CD4-positive, alpha-beta T cell (primary cell): Measurements from ENCODE around the gene WFIKKN2. TPM values are rescaled to one million over a fixed set of nuclear protein-coding genes. Genes with fewer than 3 reads are reported as not detected.

ENCODE experiments used
- ATAC-seq: fragments of 200-7000 bp; cut with Tn5 transposase; one replicate; pipeline ENCODE4 v1.10.0; 2022; ENCODE audit warnings: mild to moderate bottlenecking; ENCODE audit not compliant: poor library complexity
- CTCF ChIA-PET: fragments of 350-600 bp; sonication (Branson Sonifier 250); formaldehyde crosslinking; loops from one replicate; lab custom pipeline; 2021; ENCODE audit warnings: antibody characterized with exemption, inconsistent platforms; lab: Charles Lee
- POLR2A ChIA-PET: fragments of 350-600 bp; sonication (Branson Sonifier 250); formaldehyde crosslinking; loops from one replicate; lab custom pipeline; 2021; ENCODE audit warnings: antibody characterized with exemption, inconsistent platforms; lab: Charles Lee
- DNase-seq, 14 experiments: peaks; one replicate each; pipeline ENCODE4 v3.0.0-alpha.2; 2013 to 2020; ENCODE audit warnings: mixed read lengths in 2 of 14
- H3K27ac ChIP-seq, 2 donors: one replicate each; pipeline versions ENCODE4 v1.5.1 to v1.7.0; 2013; ENCODE audit warnings: low read length in 2 of 2, low read depth in 1 of 2, mild to moderate bottlenecking in 1 of 2
- H3K27me3 ChIP-seq, 2 experiments: 1 replicate in 1 of 2; 2 replicates in 1 of 2; pipeline versions ENCODE4 v1.6.1 to v1.7.0; 2013; ENCODE audit warnings: low read length in 2 of 2, control low read depth in 1 of 2, mild to moderate bottlenecking in 1 of 2, moderate library complexity in 1 of 2; ENCODE audit not compliant: insufficient read depth in 2 of 2, control insufficient read depth in 1 of 2
- H3K36me3 ChIP-seq: one replicate; pipeline ENCODE4 v1.6.1; 2013; ENCODE audit warnings: low read length, control low read depth; ENCODE audit not compliant: insufficient read depth
- H3K4me1 ChIP-seq: one replicate; pipeline ENCODE4 v1.6.1; 2013; ENCODE audit warnings: low read length, control low read depth; ENCODE audit not compliant: insufficient read depth
- H3K4me3 ChIP-seq: one replicate; pipeline ENCODE4 v1.5.1; 2013; ENCODE audit warnings: mild to moderate bottlenecking, low read length, moderate library complexity
- H3K9me3 ChIP-seq, 2 experiments: 1 replicate in 1 of 2; 2 replicates in 1 of 2; pipeline versions ENCODE4 v1.6.1 to v1.7.0; 2013; ENCODE audit warnings: low read length in 2 of 2, mild to moderate bottlenecking in 2 of 2, control low read depth in 1 of 2, moderate library complexity in 1 of 2; ENCODE audit not compliant: control insufficient read depth in 1 of 2, insufficient read depth in 1 of 2
- H3K27ac Mint-ChIP-seq: one replicate; pipeline ENCODE4 v1.8.0; 2020; ENCODE audit warnings: mixed read lengths
- H3K27me3 Mint-ChIP-seq: one replicate; pipeline ENCODE4 v1.8.0; 2021; ENCODE audit warnings: mixed read lengths
- H3K36me3 Mint-ChIP-seq: one replicate; pipeline ENCODE4 v1.8.0; 2021; ENCODE audit warnings: low read depth, mixed read lengths
- H3K4me1 Mint-ChIP-seq: one replicate; pipeline ENCODE4 v1.8.0; 2021; ENCODE audit warnings: low read depth, mixed read lengths
- H3K4me3 Mint-ChIP-seq: one replicate; pipeline ENCODE4 v1.8.0; 2020; ENCODE audit warnings: mild to moderate bottlenecking, mixed read lengths
- H3K9me3 Mint-ChIP-seq: one replicate; pipeline ENCODE4 v1.8.0; 2020; ENCODE audit warnings: mixed read lengths
- intact Hi-C, 2 experiments: fragments of 100-400 bp; cut with DNase I in 1 of 2; cut with micrococcal nuclease in 1 of 2; formaldehyde crosslinking; loops; one replicate each; pipeline versions ENCODE4 v1.15.1 to v1.9.0; 2023 to 2025; cut with DNase I, micrococcal nuclease
- total RNA-seq, 174 experiments: library from RNA in 2 of 174; stranded (reverse) in 2 of 174; gene quantifications; one replicate each; pipeline ENCODE4 v1.2.3 and lab custom pipeline; 2021 to 2026
- TF ChIP-seq, protein P1 (sequence below): fragments of 200-600 bp; IDR thresholded peaks from one replicate; pipeline ENCODE4 v1.8.0; 2022; ENCODE audit warnings: antibody characterized with exemption, mild to moderate bottlenecking

Gene WFIKKN2
- total RNA-seq, 2 experiments from 2014 or later: not detected

DNA sequence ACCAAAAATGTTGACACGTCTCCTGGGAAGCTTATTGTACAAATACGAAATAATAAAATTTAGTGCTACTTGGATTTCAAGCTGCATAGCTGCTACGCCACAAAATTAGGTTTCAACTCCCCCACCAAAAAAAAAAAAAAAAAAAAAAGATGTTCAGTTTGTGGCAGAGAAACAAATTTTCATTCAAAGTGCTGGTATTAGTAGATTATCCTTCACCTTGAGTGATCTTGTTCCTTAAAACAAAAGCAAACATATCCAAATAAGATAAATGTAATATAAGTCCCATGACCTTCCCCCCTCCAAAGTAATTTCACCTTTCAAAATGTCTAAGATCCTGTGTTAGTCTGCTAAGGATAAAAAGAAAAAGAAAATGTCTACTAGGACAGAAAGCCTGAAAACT is 28.5 kb downstream of the WFIKKN2 start:
- intact Hi-C loops: loop anchor here in 1 of 2 experiments (2.0 to 10.0 kb wide), 3 partner anchors 93 to 391 kb away; partner anchors contain the start of gene NME1
- ATAC-seq: no peak
- Histone ChIP-seq H3K4me3 (peak overlapping the region; percentile 92), H3K27me3 (no peaks in the 10 kb centered on the region), H3K4me1 (peaks cover 26% of the 10 kb centered on the region), H3K27ac (peak overlapping the region in 1 of 2 donors; percentile 13), H3K36me3 (peaks cover 32% of the 10 kb centered on the region), H3K9me3 (no peaks in the 10 kb centered on the region)
- TF ChIP-seq, protein P1, sequence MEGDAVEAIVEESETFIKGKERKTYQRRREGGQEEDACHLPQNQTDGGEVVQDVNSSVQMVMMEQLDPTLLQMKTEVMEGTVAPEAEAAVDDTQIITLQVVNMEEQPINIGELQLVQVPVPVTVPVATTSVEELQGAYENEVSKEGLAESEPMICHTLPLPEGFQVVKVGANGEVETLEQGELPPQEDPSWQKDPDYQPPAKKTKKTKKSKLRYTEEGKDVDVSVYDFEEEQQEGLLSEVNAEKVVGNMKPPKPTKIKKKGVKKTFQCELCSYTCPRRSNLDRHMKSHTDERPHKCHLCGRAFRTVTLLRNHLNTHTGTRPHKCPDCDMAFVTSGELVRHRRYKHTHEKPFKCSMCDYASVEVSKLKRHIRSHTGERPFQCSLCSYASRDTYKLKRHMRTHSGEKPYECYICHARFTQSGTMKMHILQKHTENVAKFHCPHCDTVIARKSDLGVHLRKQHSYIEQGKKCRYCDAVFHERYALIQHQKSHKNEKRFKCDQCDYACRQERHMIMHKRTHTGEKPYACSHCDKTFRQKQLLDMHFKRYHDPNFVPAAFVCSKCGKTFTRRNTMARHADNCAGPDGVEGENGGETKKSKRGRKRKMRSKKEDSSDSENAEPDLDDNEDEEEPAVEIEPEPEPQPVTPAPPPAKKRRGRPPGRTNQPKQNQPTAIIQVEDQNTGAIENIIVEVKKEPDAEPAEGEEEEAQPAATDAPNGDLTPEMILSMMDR: no peak
- peaks cover 5% of the 10 kb centered on the region for H3K27me3 Mint-ChIP-seq
- H3K36me3 Mint-ChIP-seq: peaks cover 64% of the 10 kb centered on the region
- H3K9me3 Mint-ChIP-seq: no peaks in the 10 kb centered on the region
- peaks cover 63% of the 10 kb centered on the region for H3K4me1 Mint-ChIP-seq
- DNase-seq: no peak
- CTCF ChIA-PET: interaction anchor here (0.6 to 6.8 kb wide), 7 partner anchors 8 to 93 kb away, joined by 3 to 45 read pairs (median 4); no protein-coding TSS in a partner anchor
- H3K4me3 Mint-ChIP-seq: peak overlapping the region; percentile 98
- H3K27ac Mint-ChIP-seq: peak overlapping the region; percentile 97
- POLR2A ChIA-PET: interaction anchor here (0.5 to 8.2 kb wide), 8 partner anchors 11 to 288 kb away, joined by 3 to 278 read pairs (median 134); no protein-coding TSS in a partner anchor

DNA sequence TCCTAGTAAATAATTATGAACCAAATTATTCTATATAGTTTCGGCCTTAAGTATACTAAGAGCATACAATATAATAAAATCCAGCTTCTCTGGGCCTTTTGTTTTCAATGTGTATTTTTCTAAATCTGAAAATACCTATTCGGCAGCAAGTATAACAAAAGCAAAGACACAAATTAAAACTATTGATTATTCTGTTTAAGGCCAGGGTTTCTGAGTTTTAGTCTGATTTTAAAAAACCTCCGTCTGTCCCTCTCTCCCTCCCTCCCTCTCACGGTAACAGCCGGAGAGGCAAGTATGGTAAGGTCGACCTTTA is 29.3 kb downstream of the WFIKKN2 start:
- H3K9me3 ChIP-seq: no peaks in the 10 kb centered on the region
- peaks cover 67% of the 10 kb centered on the region for H3K4me1 Mint-ChIP-seq
- H3K4me3 ChIP-seq: peak overlapping the region; percentile 92

DNA sequence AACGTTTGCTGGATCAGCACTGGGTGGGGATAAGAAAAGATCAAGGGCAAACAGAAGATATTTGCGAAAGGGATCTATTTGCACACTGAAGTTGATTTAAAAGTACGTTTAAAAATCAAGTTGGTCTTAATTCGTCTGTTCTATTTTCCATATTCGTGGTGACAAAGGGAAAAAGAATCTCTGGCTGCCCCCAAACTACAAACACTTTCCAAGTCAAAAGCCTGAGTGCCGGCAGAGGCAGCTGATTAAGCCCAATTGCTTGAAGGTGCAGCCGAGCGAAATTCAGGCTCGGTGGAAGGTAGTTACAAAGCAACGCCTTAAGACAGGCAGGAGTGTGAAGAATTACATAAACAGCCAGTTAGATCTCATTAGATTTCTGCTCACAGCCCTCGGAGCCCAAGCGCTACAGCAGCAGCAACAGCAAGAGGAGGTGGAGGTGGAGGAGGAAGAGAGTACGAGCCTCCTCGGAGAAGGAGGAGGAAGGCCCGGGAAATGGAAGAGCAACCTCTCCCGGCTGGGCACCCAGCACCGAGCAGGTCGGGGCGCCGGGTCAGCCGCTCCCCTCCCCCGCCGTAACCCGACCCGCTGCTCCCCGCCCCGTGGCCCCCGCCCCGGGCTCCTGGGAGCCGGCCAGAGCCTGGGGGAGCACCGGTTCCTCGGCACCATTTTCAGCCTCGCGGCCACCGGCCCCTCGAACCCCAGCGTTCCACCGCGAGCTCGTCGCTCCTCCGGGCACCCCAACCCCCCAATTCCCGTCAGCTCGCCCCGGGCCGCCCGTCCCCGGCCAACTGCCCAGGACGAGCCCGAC is 29.9 kb downstream of the WFIKKN2 start:
- intact Hi-C loops: loop anchor here (1.0 to 10.0 kb wide), 4 partner anchors 13 to 390 kb away; no protein-coding TSS in a partner anchor
- Histone ChIP-seq H3K36me3 (peaks cover 32% of the 10 kb centered on the region), H3K27me3 (no peaks in the 10 kb centered on the region), H3K4me1 (peaks cover 28% of the 10 kb centered on the region), H3K27ac (peak overlapping the region; percentile 72 to 92), H3K9me3 (no peaks in the 10 kb centered on the region), H3K4me3 (peak overlapping the region; percentile 92)
- H3K4me1 Mint-ChIP-seq: peaks cover 70% of the 10 kb centered on the region
- ATAC-seq: peak; percentile 13
- H3K27ac Mint-ChIP-seq: peak overlapping the region; percentile 97
- H3K4me3 Mint-ChIP-seq: peak overlapping the region; percentile 98
- peaks cover 59% of the 10 kb centered on the region for H3K36me3 Mint-ChIP-seq
- TF ChIP-seq, protein P1: no peak
- H3K9me3 Mint-ChIP-seq: no peaks in the 10 kb centered on the region
- CTCF ChIA-PET: interaction anchor here (1.0 to 6.8 kb wide), 4 partner anchors 13 to 92 kb away, joined by 4 to 45 read pairs (median 6); no protein-coding TSS in a partner anchor
- POLR2A ChIA-PET: interaction anchor here (0.7 to 8.2 kb wide), 29 partner anchors 9 to 519 kb away, joined by 3 to 278 read pairs (median 15); partner anchors contain the start of genes ANKRD40, LUC7L3, NME1 and NME2
- H3K27me3 Mint-ChIP-seq: peaks cover 5% of the 10 kb centered on the region
- DNase-seq: peak; percentile 22 to 78 (median 50)

More for the DNA sequence above, 29.3 kb downstream of the WFIKKN2 start:
- Mint-ChIP-seq H3K9me3 (no peaks in the 10 kb centered on the region), H3K27me3 (peaks cover 5% of the 10 kb centered on the region), H3K36me3 (peaks cover 64% of the 10 kb centered on the region), H3K27ac (peak overlapping the region; percentile 97), H3K4me3 (peak overlapping the region; percentile 98)
- peak overlapping the region in 1 of 2 donors; percentile 72 for H3K27ac ChIP-seq
- peak in 1 of 14 experiments; percentile 42 for DNase-seq
- no peaks in the 10 kb centered on the region for H3K27me3 ChIP-seq
- H3K4me1 ChIP-seq: peaks cover 28% of the 10 kb centered on the region
- peaks cover 32% of the 10 kb centered on the region for H3K36me3 ChIP-seq
- TF ChIP-seq, protein P1: no peak
- ChIA-PET CTCF (interaction anchor here (1.3 to 6.8 kb wide), 3 partner anchors 12 to 82 kb away, joined by 4 to 45 read pairs (median 5); no protein-coding TSS in a partner anchor), POLR2A (interaction anchor here (0.7 to 8.2 kb wide), 16 partner anchors 8 to 256 kb away, joined by 3 to 278 read pairs (median 28); partner anchors contain the start of gene SPAG9)
- no peak for ATAC-seq
- intact Hi-C loops: loop anchor here (1.0 to 10.0 kb wide), 5 partner anchors 12 to 390 kb away; partner anchors contain the start of gene NME1 (in 1 of the 2)
